Breast epithelium (tissue), 4 donors: Measurements from ENCODE around the gene GAS6. TPM values are rescaled to one million over a fixed set of nuclear protein-coding genes. Genes with fewer than 3 reads are reported as not detected.

Experiments
- DNase-seq, 2 donors: peaks; one replicate each; pipeline ENCODE4 v3.0.0-alpha.2; 2019; ENCODE audit warnings: low spot score in 2 of 2
- H3K27ac ChIP-seq, 2 donors: fragments of 200-600 bp; sonication (generic) in 1 of 2; one replicate each; pipeline ENCODE4 v1.5.1; 2016 to 2019; ENCODE audit warnings: mild to moderate bottlenecking in 1 of 2
- H3K27me3 ChIP-seq, 2 donors: fragments of 200-600 bp; sonication (generic) in 1 of 2; one replicate each; pipeline versions ENCODE4 v1.5.1 to v1.6.0; 2017 to 2019; ENCODE audit warnings: control low read depth in 1 of 2, mild to moderate bottlenecking in 1 of 2
- H3K36me3 ChIP-seq: fragments of 200-600 bp; one replicate; pipeline ENCODE4 v1.5.1; 2019
- H3K4me1 ChIP-seq, 2 donors: fragments of 200-600 bp; sonication (generic); one replicate each; pipeline ENCODE4 v1.5.1; 2016 to 2019; ENCODE audit warnings: control low read depth in 1 of 2
- H3K4me3 ChIP-seq, 3 donors: fragments of 200-600 bp; sonication (generic); 1 replicate in 2 of 3; 2 replicates in 1 of 3; pipeline ENCODE4 v1.5.1; 2016 to 2019; ENCODE audit warnings: mild to moderate bottlenecking in 3 of 3, moderate library complexity in 2 of 3
- H3K9me3 ChIP-seq, 2 donors: fragments of 200-600 bp; sonication (generic) in 1 of 2; one replicate each; pipeline ENCODE4 v1.5.1; 2016 to 2019; ENCODE audit warnings: control low read depth in 1 of 2
- POLR2A ChIP-seq: fragments of 450-650 bp; IDR thresholded peaks from one replicate; pipeline ENCODE4 v1.6.1; 2016; ENCODE audit warnings: antibody characterized with exemption, mild to moderate bottlenecking, moderate library complexity
- POLR2AphosphoS5 ChIP-seq, 3 donors: sonication (generic); formaldehyde crosslinking; IDR thresholded peaks; one replicate each; pipeline ENCODE4 v1.6.1; 2017; ENCODE audit warnings: antibody characterized with exemption in 3 of 3
- intact Hi-C: fragments of 100-400 bp; cut with DNase I; formaldehyde crosslinking; loops from one replicate; pipeline ENCODE4 v1.15.1; 2023; ENCODE audit warnings: low total_unique reads
- total RNA-seq, 3 donors: library from RNA; depleted of rRNA; stranded (reverse); fragments of >200 nt; gene quantifications; one replicate each; pipeline ENCODE4 v1.1.0, GENCODE V29; 2016
- TF ChIP-seq, protein P1 (sequence below), 3 donors: fragments of 450-650 bp; IDR thresholded peaks; one replicate each; pipeline ENCODE4 v1.5.1; 2016 to 2017; ENCODE audit warnings: antibody characterized with exemption in 3 of 3, mild to moderate bottlenecking in 3 of 3, moderate library complexity in 3 of 3

GAS6 gene
- total RNA-seq, 3 donors from 2014 or later: 85.9 to 146 (median 103) TPM

DNA sequence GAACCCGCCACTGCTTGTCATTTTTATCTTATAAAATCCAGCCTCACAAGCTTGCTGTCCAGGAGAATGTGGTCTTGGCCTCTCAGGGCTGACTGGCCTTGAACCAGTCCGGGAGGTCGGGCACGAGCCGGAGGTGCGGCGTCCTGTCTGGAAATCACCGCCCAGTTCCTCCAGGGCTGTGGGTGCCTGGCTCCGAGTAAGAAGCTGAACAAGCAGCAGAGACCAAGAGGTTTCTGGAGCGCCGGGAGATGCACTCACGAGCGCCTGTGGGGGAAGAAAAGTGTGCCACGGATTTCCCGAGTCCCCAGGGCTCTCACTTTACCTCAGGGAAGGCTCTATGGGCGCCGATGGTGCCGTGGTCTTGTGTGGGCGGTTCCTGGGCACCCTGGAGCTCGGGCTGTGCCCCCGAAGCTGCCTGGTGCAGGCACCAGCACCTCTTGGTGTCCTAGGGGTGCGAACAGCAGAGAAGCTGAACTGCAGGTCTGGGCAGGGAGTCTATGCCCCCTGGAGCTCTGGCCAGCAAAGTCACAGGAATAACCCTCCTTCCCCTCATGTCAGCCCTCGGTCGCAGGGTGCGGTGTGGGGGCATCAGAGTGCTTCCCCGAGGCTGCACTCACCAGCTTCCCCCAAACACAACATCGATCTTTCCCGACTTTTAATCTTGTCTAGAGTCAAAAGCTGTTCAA is 50.0 kb downstream of the GAS6 start:
- intact Hi-C loops: loop anchor here (10.0 kb wide), 1 partner anchor 131 kb away; no protein-coding TSS in a partner anchor
- TF ChIP-seq POLR2AphosphoS5 (IDR thresholded peaks at IDR 0.05) (no peak), POLR2A (no peak)
- TF ChIP-seq, protein P1, sequence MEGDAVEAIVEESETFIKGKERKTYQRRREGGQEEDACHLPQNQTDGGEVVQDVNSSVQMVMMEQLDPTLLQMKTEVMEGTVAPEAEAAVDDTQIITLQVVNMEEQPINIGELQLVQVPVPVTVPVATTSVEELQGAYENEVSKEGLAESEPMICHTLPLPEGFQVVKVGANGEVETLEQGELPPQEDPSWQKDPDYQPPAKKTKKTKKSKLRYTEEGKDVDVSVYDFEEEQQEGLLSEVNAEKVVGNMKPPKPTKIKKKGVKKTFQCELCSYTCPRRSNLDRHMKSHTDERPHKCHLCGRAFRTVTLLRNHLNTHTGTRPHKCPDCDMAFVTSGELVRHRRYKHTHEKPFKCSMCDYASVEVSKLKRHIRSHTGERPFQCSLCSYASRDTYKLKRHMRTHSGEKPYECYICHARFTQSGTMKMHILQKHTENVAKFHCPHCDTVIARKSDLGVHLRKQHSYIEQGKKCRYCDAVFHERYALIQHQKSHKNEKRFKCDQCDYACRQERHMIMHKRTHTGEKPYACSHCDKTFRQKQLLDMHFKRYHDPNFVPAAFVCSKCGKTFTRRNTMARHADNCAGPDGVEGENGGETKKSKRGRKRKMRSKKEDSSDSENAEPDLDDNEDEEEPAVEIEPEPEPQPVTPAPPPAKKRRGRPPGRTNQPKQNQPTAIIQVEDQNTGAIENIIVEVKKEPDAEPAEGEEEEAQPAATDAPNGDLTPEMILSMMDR (IDR thresholded peaks at IDR 0.05): no peak

DNA sequence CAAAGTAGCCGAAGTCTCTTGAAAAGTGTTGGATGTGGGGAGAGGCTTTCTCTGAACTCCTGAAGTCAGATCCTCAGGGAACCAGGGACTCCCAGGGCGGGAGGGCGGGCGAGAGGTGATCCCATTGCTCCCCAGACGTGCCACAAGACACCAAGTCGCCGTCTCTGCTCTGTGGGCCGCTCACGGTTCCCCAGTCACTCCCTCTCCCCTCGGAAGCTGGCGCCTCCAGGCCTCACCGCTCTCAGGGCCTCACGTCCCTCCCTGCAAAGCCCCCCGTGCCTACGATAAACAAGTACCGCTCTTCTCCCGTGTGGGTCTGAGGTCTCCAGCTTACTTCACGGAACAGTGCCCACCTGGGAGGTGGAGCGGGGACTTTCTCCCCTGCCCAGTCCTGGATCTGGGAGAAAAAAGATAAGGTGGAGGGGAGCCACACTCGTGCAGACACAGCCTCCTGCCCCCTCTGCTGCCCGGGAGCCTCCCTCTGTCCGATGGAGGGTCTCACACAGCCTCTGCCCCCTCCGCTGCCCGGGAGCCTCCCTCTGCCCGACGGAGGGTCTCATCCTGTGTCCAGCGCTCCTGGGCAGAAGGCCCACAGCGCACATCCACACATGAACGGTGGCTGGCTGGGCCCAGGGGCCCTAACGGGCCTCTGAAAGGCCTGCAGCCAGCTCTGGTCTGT is 50.7 kb downstream of the GAS6 start:
- Histone ChIP-seq H3K9me3 (peaks cover 3 to 13% of the 10 kb centered on the region in 2 donors), H3K27me3 (peaks cover 0 to 2% of the 10 kb centered on the region in 2 donors), H3K4me3 (peak overlapping the region in 1 of 3 donors; percentile 26), H3K4me1 (peaks cover 0 to 13% of the 10 kb centered on the region in 2 donors), H3K27ac (peak overlapping the region; percentile 38 to 50), H3K36me3 (no peaks in the 10 kb centered on the region)
- intact Hi-C loops: loop anchor here (10.0 kb wide), 1 partner anchor 132 kb away; no protein-coding TSS in a partner anchor
- TF ChIP-seq POLR2AphosphoS5 (IDR thresholded peaks at IDR 0.05) (no peak), POLR2A (no peak)
- TF ChIP-seq, protein P1 (IDR thresholded peaks at IDR 0.05): no peak
- no peak for DNase-seq

More for the DNA sequence above, 50.0 kb downstream of the GAS6 start:
- Histone ChIP-seq H3K36me3 (no peaks in the 10 kb centered on the region), H3K4me1 (peaks cover 0 to 13% of the 10 kb centered on the region in 2 donors), H3K27ac (peak overlapping the region; percentile 38 to 50), H3K27me3 (peaks cover 0 to 2% of the 10 kb centered on the region in 2 donors), H3K9me3 (peaks cover 0 to 6% of the 10 kb centered on the region in 2 donors), H3K4me3 (peak overlapping the region in 1 of 3 donors; percentile 26)
- DNase-seq: no peak

DNA sequence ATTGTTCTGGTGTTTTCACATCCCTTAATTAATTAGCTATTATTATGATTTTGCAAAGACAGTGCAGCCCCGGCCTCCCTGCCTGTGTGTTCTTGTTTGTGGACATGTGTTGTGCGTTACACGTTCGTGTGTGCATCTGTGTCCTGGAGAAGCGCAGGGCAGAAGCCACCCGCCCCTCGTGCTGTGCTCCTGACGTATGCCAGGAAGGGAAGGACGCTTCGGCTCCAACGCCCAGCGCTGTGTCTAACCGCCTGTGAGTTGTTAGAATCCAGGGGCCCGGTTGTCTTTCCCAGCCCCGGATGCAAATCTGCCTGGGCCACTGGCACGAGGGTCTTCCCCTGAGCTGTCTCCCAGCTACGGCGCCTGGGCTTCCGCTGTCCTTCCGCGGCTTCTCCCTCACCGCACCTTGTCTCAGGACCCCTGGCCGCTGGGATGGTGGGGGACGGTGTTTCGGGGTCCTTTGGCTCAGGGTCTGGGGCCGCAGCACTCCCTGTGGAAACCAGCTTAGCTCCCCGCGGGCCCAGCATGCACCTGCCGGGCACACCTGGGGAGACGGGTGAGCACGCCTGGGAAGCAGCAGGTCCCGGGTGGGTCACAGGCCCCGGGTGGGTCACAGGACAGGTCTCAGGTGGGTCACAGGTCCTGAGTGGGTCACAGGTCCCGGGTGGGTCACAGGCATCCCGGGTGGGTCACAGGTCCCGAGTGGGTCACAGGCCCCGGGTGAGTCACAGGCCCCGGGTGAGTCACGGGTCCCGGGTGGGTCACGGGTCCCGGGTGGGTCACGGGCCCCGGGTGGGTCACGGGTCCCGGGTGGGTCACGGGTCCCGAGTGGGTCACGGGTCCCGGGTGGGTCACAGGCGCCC is 51.5 kb downstream of the GAS6 start:
- peaks cover 0 to 2% of the 10 kb centered on the region in 2 donors for H3K27me3 ChIP-seq
- peaks cover 4 to 14% of the 10 kb centered on the region in 2 donors for H3K9me3 ChIP-seq
- peaks cover 0 to 11% of the 10 kb centered on the region in 2 donors for H3K4me1 ChIP-seq
- intact Hi-C loops: loop anchor here (10.0 kb wide), 1 partner anchor 132 kb away; no protein-coding TSS in a partner anchor
- no peak overlapping the region for H3K4me3 ChIP-seq
- H3K27ac ChIP-seq: no peak overlapping the region
- no peaks in the 10 kb centered on the region for H3K36me3 ChIP-seq
- no peak for DNase-seq
- TF ChIP-seq POLR2A (no peak), POLR2AphosphoS5 (IDR thresholded peaks at IDR 0.05) (no peak)
- TF ChIP-seq, protein P1 (IDR thresholded peaks at IDR 0.05): no peak

DNA sequence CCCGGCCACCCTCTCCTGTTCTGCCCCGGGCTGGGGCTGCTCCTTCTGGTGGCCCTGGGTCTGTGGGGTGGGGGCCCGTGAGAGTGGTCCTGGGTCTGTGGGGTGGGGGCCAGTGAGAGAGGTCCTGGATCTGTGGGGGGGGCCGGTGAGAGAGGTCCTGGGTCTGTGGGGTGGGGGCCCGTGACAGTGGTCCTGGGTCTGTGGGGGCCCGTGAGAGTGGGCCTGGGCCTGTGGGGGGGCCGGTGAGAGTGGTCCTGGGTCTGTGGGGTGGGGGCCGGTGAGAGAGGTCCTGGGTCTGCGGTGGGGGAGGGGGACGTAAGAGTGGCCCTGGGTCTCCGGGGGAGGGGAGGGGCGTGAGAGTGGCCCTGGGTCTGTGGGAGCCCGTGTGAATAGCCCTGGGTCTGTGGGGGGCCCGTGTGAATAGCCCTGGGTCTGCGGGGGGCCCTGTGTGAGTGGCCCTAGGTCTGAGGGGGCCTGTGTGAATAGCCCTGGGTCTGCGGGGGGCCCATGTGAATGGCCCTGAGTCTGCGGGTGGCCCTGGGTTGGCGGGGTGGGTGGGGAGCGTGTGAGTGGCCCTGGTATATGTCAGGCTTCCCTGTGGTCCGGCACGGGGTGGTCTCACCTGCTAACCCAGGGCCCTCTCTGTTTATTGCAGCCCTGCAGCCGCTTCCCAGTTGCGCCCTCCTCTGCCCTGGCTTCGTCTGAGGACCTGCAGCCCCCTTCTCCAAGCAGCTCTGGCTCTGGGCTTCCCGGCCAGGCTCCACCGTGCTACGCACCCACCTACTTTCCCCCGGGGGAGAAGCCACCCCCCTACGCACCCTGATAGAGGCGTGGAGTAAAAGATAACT is 52.6 kb downstream of the GAS6 start:
- H3K4me1 ChIP-seq: no peaks in the 10 kb centered on the region
- peaks cover 0 to 2% of the 10 kb centered on the region in 2 donors for H3K27me3 ChIP-seq
- DNase-seq: no peak
- H3K9me3 ChIP-seq: peaks cover 4 to 14% of the 10 kb centered on the region in 2 donors
- H3K27ac ChIP-seq: no peak overlapping the region
- intact Hi-C loops: loop anchor here (10.0 kb wide), 1 partner anchor 133 kb away; no protein-coding TSS in a partner anchor
- H3K4me3 ChIP-seq: no peak overlapping the region
- TF ChIP-seq POLR2A: no peak
- TF ChIP-seq, protein P1 (IDR thresholded peaks at IDR 0.05): no peak
- no peak for TF ChIP-seq POLR2AphosphoS5 (IDR thresholded peaks at IDR 0.05)
- no peaks in the 10 kb centered on the region for H3K36me3 ChIP-seq
